Bronchus fibroblast of lung (primary cell): ENCODE measurements around the gene SOX10. TPM values are rescaled to one million over a fixed set of nuclear protein-coding genes. Genes with fewer than 3 reads are reported as not detected.

ENCODE experiments used
- total RNA-seq: library from RNA; depleted of rRNA; stranded (reverse); fragments of >200 nt; gene quantifications from 2 replicates; pipeline ENCODE4 v1.2.3, GENCODE V29; 2015

Gene SOX10
- not detected in 2 replicates for total RNA-seq

DNA sequence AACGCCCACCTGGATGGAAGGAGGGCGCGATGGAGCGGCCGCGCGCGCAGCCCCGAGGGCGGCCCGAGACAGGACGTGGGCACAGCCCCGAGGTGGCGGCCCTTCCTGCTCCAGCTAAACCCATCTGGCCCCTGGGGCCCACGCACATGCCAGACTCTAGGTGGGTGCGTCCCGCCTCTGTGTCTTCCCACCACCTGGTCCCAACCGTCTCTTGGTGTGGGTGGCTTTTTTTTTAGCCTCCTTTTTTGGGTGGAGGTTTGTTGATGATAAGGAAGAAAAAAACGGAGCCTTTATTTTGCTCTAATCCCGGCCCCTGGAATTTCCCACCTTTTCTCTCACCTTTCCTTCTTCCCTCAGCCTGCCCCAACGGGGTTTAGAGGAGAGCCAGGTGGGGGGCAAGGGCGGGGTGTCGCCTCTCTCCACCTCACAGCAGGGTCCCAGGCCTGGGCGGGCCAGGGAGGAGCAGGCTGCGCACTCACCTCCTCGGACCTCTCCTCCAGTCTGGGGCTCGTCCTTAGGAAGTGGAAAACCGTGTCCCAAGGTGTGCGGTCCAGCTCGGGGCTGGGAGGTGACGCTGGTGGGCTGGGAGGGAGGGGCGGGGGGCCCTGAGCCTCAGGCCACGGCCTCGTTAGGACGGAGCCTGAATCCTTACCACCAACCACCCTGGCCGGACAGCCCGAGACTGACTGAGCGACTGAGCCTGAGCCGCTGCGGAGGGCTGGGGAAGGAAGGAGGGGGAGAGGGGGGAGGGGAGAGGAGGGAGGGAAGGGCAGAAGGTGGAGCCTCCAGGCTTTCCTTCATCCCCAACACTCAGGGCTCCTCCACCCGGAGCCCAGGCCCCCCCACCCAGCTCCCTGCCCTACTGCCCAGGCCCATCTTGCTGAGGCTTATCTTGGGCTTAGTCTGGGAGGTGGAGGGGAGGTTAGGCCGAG, at the start of gene SOX10:
TSS of gene SOX10 (minus strand) at position 696 of the 932 bp plus-strand sequence. CDS start 771 bp downstream, outside the sequence.

DNA sequence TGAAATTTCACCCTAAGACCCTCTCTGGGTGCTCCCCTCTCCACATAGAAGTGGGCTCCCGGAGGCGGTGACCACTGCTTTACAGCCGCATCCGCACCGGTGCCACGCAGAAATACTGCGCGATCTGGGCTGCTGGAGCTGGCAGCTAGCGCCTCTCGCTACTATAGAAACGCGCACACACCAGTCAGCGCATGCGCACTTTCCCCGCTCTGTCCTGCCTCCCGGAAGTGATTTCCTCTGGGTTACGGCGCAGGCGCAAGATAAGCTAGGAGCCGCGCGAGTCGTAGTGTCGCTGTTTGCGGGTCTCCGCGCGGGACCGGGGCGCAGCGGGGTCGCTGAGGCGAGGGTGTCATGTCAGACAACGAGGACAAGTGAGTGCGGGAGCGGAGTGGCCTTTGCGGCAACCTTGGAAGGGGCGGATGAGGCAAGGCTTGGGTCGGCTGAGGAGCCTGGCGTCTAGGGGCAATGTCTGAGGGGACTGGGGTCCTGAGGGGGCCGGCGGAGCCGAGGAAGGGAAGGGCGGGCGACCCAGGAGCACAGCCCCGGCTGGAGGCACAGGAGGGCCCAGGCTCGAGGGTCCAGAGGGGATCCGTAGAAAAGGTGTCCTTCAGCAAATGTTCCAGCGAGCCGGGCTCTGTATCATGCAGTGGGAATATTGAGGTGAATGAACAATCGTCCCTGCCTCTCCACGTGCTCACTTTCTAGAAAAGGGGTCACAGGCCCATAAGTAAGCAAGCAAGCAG, 30.7 kb downstream of the SOX10 start, which contains the start of the genes C22orf23 and POLR2F:
TSS of gene C22orf23 (minus strand) at position 165 of the 743 bp plus-strand sequence. CDS start 452 bp downstream, outside the sequence.
TSS of gene POLR2F (plus strand) at position 263 of the 743 bp plus-strand sequence. CDS start at position 352, 89 bp downstream.

Other genes with a start within 250 kb of the SOX10 start
- 35.2 and 44.4 TPM in 2 replicates for gene GCAT, start 176.6 kb downstream of the SOX10 start, total RNA-seq
- gene GALR3, start 161.2 kb downstream of the SOX10 start, total RNA-seq, result not detected in 2 replicates
- gene ANKRD54, start 140.2 kb downstream of the SOX10 start, total RNA-seq, result 28.5 and 31.4 TPM in 2 replicates
- 337 and 409 TPM in 2 replicates for gene EIF3L, start 135.1 kb downstream of the SOX10 start, total RNA-seq
- gene MICALL1, start 78.3 kb downstream of the SOX10 start, total RNA-seq, result 23.3 and 26.2 TPM in 2 replicates
- 0.45 and 0.84 TPM in 2 replicates for gene C22orf23, start 31.0 kb downstream of the SOX10 start, total RNA-seq
- gene POLR2F, start 30.9 kb downstream of the SOX10 start, total RNA-seq, result 76.4 and 96.2 TPM in 2 replicates
- 15.3 and 17.4 TPM in 2 replicates for gene PICK1, start 72.8 kb upstream of the SOX10 start, total RNA-seq
- gene SLC16A8, start 99.6 kb upstream of the SOX10 start, total RNA-seq, result 0.17 TPM in 1 of 2 replicates, not detected in the other
- gene BAIAP2L2, start 126.1 kb upstream of the SOX10 start, total RNA-seq, result 0.17 and 0.59 TPM in 2 replicates
- 2.9 and 4.9 TPM in 2 replicates for gene PLA2G6, start 197.3 kb upstream of the SOX10 start, total RNA-seq
- gene MAFF, start 217.4 kb upstream of the SOX10 start, total RNA-seq, result 15.0 and 16.1 TPM in 2 replicates